Liver (tissue), 9 donors: ENCODE data around the gene ANP32B. TPM values are rescaled to one million over a fixed set of nuclear protein-coding genes. Genes with fewer than 3 reads are reported as not detected.

Experiments used
- DNase-seq: peaks from one replicate; pipeline ENCODE4 v3.0.0-alpha.2; 2017; ENCODE audit warnings: low spot score
- H3K27ac ChIP-seq, 2 donors: one replicate each; pipeline ENCODE4 v1.7.0; 2013; ENCODE audit warnings: inconsistent platforms in 2 of 2, low read length in 2 of 2, control low read depth in 1 of 2, low read depth in 1 of 2, mild to moderate bottlenecking in 1 of 2
- H3K27me3 ChIP-seq, 4 donors: one replicate each; pipeline versions ENCODE4 v1.6.1 to v1.7.0; 2013; ENCODE audit warnings: low read length in 3 of 4, inconsistent platforms in 1 of 4, mild to moderate bottlenecking in 1 of 4, moderate library complexity in 1 of 4; ENCODE audit not compliant: control insufficient read depth in 4 of 4, insufficient read depth in 4 of 4
- H3K36me3 ChIP-seq, 4 donors: one replicate each; pipeline versions ENCODE4 v1.6.1 to v1.7.0; 2013; ENCODE audit warnings: low read length in 3 of 4, mild to moderate bottlenecking in 3 of 4, low read depth in 1 of 4, moderate library complexity in 1 of 4; ENCODE audit not compliant: control insufficient read depth in 4 of 4, insufficient read depth in 3 of 4
- H3K4me1 ChIP-seq, 4 donors: one replicate each; pipeline versions ENCODE4 v1.6.1 to v1.7.0; 2013; ENCODE audit warnings: low read length in 3 of 4, mild to moderate bottlenecking in 3 of 4, moderate library complexity in 1 of 4; ENCODE audit not compliant: control insufficient read depth in 4 of 4, insufficient read depth in 4 of 4
- H3K4me3 ChIP-seq, 3 donors: one replicate each; pipeline versions ENCODE4 v1.6.1 to v1.7.0; 2013; ENCODE audit warnings: low read length in 3 of 3, control low read depth in 1 of 3, low read depth in 1 of 3, mild to moderate bottlenecking in 1 of 3
- H3K9ac ChIP-seq, 2 donors: one replicate each; pipeline ENCODE4 v1.7.0; 2013; ENCODE audit warnings: low read length in 2 of 2, mild to moderate bottlenecking in 2 of 2, moderate library complexity in 2 of 2, control low read depth in 1 of 2, low read depth in 1 of 2
- H3K9me3 ChIP-seq, 4 donors: one replicate each; pipeline versions ENCODE4 v1.6.1 to v1.7.0; 2013; ENCODE audit warnings: low read length in 3 of 4; ENCODE audit not compliant: control insufficient read depth in 4 of 4
- EGR1 ChIP-seq, 2 donors: IDR thresholded peaks; 2 replicates each; pipeline ENCODE4 v1.6.1; 2016 to 2018; ENCODE audit warnings: antibody characterized with exemption in 2 of 2, low read depth in 2 of 2
- FOXA1 ChIP-seq: IDR thresholded peaks from 2 replicates; pipeline ENCODE4 v1.6.1; 2016; ENCODE audit warnings: antibody characterized with exemption
- FOXA2 ChIP-seq: IDR thresholded peaks from 2 replicates; pipeline ENCODE4 v1.6.1; 2016; ENCODE audit warnings: antibody characterized with exemption
- GABPA ChIP-seq, 2 donors: IDR thresholded peaks in 1 of 2; conservative IDR thresholded peaks in 1 of 2; 2 replicates each; pipeline ENCODE4 v1.6.1; 2016; ENCODE audit warnings: antibody characterized with exemption in 2 of 2, mild to moderate bottlenecking in 1 of 2, moderate library complexity in 1 of 2
- HNF4A ChIP-seq, 2 donors: conservative IDR thresholded peaks; 2 replicates each; pipeline ENCODE4 v1.6.1; 2016; ENCODE audit warnings: antibody characterized with exemption in 2 of 2, mild to moderate bottlenecking in 2 of 2
- HNF4G ChIP-seq: IDR thresholded peaks from 2 replicates; pipeline ENCODE4 v1.6.1; 2016; ENCODE audit warnings: antibody characterized with exemption
- JUND ChIP-seq, 2 donors: IDR thresholded peaks; 2 replicates each; pipeline ENCODE4 v1.6.1; 2016; ENCODE audit warnings: antibody characterized with exemption in 2 of 2
- NR2F2 ChIP-seq: IDR thresholded peaks from 2 replicates; pipeline ENCODE4 v1.6.1; 2016; ENCODE audit warnings: antibody characterized with exemption
- RAD21 ChIP-seq, 2 donors: IDR thresholded peaks; 2 replicates each; pipeline ENCODE4 v1.6.1; 2016; ENCODE audit warnings: antibody characterized with exemption in 2 of 2, mild to moderate bottlenecking in 2 of 2
- RXRA ChIP-seq, 2 donors: IDR thresholded peaks; 2 replicates each; pipeline ENCODE4 v1.6.1; 2017 to 2018; ENCODE audit warnings: antibody characterized with exemption in 2 of 2, mild to moderate bottlenecking in 1 of 2
- SP1 ChIP-seq: IDR thresholded peaks from 2 replicates; pipeline ENCODE4 v1.6.1; 2018; ENCODE audit warnings: antibody characterized with exemption, mild to moderate bottlenecking
- TAF1 ChIP-seq: conservative IDR thresholded peaks from 2 replicates; pipeline ENCODE4 v1.6.1; 2016; ENCODE audit warnings: antibody characterized with exemption, mild to moderate bottlenecking
- YY1 ChIP-seq: IDR thresholded peaks from 2 replicates; pipeline ENCODE4 v1.6.1; 2016; ENCODE audit warnings: antibody characterized with exemption, mild to moderate bottlenecking
- WGBS: extraction: QIAGEN DNeasy Blood & Tissue Kit; methylation state at CpG from one replicate; pipeline ENCODE4 v1.1.7; 2013; 5-methylcytosine and 5-hydroxymethylcytosine counted together
- polyA plus RNA-seq, 2 donors: library from polyadenylated mRNA; stranded (reverse) in 1 of 2; unstranded in 1 of 2; fragments of 200-250 nt in 1 of 2; fragments of >200 nt in 1 of 2; fragmentation: Nextera tagmentation in 1 of 2; extraction: Ambion mirVana in 1 of 2; gene quantifications; one replicate each; pipeline versions ENCODE4 v1.2.1 to v1.2.3, GENCODE V29; 2013 to 2015
- total RNA-seq, 2 donors: library from RNA; depleted of rRNA; stranded (reverse); fragments of >200 nt; gene quantifications; one replicate each; pipeline ENCODE4 v1.2.3, GENCODE V29; 2014
- TF ChIP-seq, protein P1 (sequence below): IDR thresholded peaks from 2 replicates; pipeline ENCODE4 v1.6.1; 2016; ENCODE audit warnings: antibody characterized with exemption
- TF ChIP-seq, protein P2 (sequence below): fragments of 150-350 bp; IDR thresholded peaks from 2 replicates; pipeline ENCODE4 v1.5.1; 2017; ENCODE audit warnings: improper control_type of control experiment, low read depth, low read length; ENCODE audit not compliant: missing input control
- TF ChIP-seq, protein P3 (sequence below): IDR thresholded peaks from 2 replicates; pipeline ENCODE4 v1.6.1; 2016; ENCODE audit warnings: antibody characterized with exemption
- TF ChIP-seq, protein P4 (sequence below): IDR thresholded peaks from 2 replicates; pipeline ENCODE4 v1.6.1; 2016; ENCODE audit warnings: antibody characterized with exemption, mild to moderate bottlenecking
- TF ChIP-seq, protein P5 (sequence below): IDR thresholded peaks from 2 replicates; pipeline ENCODE4 v1.6.1; 2016; ENCODE audit warnings: antibody characterized with exemption
- donor health status: healthy.
- donor health status: healthy.
- donor health status: healthy.
- donor health status: healthy.
- donor health status: healthy.

ANP32B gene
- total and polyA plus RNA-seq, 4 donors: 4.0 to 39.4 (median 27.0) TPM

DNA sequence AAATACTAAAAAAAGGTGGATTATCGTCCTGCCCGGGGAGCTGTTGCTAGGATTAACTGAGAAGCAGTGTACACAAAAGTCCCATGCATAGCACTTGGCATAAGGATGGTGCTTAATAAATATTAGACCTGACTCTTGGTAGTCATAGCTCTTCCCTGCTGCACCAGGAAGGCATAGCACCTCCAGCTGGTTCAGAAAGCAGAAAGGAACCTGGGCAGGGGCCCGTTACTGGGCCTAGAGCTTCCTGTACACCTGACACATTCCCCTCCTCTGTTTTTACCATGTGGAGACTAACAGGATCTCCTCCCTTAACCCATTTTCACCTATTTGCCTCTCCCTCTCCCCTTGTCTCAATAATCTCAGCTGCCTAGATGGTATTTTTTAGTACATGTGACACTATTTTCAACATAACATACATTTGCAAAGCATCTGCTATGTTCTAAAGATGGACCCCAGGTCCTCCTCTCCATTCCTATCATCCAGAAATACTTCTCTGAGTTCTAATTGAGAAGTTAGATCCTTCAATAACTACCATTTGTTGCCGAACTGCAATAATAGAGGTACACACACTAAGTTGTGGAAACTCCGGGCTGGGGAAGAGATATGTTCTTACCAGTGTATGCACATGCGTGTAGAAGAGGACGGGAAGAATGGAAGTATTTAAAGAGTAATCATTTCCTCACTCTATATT lies 3.2 kb upstream of the ANP32B start:
- WGBS: 92% methylated on average over 7 of the region's 7 CpGs
- Histone ChIP-seq H3K27me3 (no peaks in the 10 kb centered on the region), H3K4me1 (peaks cover 0 to 5% (median 2%) of the 10 kb centered on the region in 4 donors), H3K4me3 (no peak overlapping the region), H3K9me3 (no peaks in the 10 kb centered on the region), H3K27ac (no peak overlapping the region), H3K36me3 (peaks cover 0 to 2% (median 0%) of the 10 kb centered on the region in 4 donors), H3K9ac (no peak overlapping the region)
- TF ChIP-seq SP1 (no peak), NR2F2 (no peak), YY1 (no peak), HNF4G (no peak), RAD21 (IDR thresholded peaks at IDR 0.05) (no peak), TAF1 (no peak)
- TF ChIP-seq, protein P1, sequence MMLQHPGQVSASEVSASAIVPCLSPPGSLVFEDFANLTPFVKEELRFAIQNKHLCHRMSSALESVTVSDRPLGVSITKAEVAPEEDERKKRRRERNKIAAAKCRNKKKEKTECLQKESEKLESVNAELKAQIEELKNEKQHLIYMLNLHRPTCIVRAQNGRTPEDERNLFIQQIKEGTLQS: no peak
- no peak for DNase-seq

DNA sequence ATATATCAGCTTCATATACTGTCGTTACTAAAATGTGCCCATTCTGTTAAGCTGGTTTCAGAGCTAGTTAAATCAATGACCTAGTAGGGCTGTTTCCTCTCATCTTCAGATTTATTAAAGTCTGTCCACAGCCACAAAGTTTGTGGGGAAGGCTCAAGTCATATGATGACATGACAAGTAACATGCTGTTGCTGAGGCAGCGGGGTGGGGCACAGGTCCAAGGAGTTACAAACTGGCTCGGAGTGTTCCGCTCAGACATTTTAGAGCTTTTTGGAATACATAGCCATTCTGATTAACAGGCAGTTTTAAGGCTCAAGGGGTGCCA lies 2.7 kb upstream of the ANP32B start:
- H3K9ac ChIP-seq: no peak overlapping the region
- no peak for DNase-seq
- WGBS: 81% methylated on average over 4 of the region's 4 CpGs
- H3K27me3 ChIP-seq: no peaks in the 10 kb centered on the region
- no peak overlapping the region for H3K4me3 ChIP-seq
- no peak overlapping the region for H3K27ac ChIP-seq
- no peak for TF ChIP-seq JUND (IDR thresholded peaks at IDR 0.05)
- TF ChIP-seq EGR1 (IDR thresholded peaks at IDR 0.05; ENCODE audit: low read depth in 2 of 2): no peak
- TF ChIP-seq, protein P2, sequence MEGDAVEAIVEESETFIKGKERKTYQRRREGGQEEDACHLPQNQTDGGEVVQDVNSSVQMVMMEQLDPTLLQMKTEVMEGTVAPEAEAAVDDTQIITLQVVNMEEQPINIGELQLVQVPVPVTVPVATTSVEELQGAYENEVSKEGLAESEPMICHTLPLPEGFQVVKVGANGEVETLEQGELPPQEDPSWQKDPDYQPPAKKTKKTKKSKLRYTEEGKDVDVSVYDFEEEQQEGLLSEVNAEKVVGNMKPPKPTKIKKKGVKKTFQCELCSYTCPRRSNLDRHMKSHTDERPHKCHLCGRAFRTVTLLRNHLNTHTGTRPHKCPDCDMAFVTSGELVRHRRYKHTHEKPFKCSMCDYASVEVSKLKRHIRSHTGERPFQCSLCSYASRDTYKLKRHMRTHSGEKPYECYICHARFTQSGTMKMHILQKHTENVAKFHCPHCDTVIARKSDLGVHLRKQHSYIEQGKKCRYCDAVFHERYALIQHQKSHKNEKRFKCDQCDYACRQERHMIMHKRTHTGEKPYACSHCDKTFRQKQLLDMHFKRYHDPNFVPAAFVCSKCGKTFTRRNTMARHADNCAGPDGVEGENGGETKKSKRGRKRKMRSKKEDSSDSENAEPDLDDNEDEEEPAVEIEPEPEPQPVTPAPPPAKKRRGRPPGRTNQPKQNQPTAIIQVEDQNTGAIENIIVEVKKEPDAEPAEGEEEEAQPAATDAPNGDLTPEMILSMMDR: no peak
- no peak for TF ChIP-seq HNF4A (conservative IDR thresholded peaks at IDR 0.05)
- TF ChIP-seq SP1: no peak
- no peak for TF ChIP-seq RAD21 (IDR thresholded peaks at IDR 0.05)
- TF ChIP-seq, protein P1: no peak
- no peak for TF ChIP-seq FOXA1
- TF ChIP-seq, protein P3, sequence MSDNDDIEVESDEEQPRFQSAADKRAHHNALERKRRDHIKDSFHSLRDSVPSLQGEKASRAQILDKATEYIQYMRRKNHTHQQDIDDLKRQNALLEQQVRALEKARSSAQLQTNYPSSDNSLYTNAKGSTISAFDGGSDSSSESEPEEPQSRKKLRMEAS: no peak
- TF ChIP-seq YY1: no peak
- no peak for TF ChIP-seq HNF4G
- TF ChIP-seq TAF1: no peak
- no peak for TF ChIP-seq RXRA (IDR thresholded peaks at IDR 0.05)
- no peak for TF ChIP-seq NR2F2
- no peak for TF ChIP-seq FOXA2
- TF ChIP-seq, protein P4, sequence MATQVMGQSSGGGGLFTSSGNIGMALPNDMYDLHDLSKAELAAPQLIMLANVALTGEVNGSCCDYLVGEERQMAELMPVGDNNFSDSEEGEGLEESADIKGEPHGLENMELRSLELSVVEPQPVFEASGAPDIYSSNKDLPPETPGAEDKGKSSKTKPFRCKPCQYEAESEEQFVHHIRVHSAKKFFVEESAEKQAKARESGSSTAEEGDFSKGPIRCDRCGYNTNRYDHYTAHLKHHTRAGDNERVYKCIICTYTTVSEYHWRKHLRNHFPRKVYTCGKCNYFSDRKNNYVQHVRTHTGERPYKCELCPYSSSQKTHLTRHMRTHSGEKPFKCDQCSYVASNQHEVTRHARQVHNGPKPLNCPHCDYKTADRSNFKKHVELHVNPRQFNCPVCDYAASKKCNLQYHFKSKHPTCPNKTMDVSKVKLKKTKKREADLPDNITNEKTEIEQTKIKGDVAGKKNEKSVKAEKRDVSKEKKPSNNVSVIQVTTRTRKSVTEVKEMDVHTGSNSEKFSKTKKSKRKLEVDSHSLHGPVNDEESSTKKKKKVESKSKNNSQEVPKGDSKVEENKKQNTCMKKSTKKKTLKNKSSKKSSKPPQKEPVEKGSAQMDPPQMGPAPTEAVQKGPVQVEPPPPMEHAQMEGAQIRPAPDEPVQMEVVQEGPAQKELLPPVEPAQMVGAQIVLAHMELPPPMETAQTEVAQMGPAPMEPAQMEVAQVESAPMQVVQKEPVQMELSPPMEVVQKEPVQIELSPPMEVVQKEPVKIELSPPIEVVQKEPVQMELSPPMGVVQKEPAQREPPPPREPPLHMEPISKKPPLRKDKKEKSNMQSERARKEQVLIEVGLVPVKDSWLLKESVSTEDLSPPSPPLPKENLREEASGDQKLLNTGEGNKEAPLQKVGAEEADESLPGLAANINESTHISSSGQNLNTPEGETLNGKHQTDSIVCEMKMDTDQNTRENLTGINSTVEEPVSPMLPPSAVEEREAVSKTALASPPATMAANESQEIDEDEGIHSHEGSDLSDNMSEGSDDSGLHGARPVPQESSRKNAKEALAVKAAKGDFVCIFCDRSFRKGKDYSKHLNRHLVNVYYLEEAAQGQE: no peak
- TF ChIP-seq GABPA (IDR thresholded peaks at IDR 0.05 in 1 of 2, conservative IDR thresholded peaks at IDR 0.05 in 1 of 2): no peak
- TF ChIP-seq, protein P5, sequence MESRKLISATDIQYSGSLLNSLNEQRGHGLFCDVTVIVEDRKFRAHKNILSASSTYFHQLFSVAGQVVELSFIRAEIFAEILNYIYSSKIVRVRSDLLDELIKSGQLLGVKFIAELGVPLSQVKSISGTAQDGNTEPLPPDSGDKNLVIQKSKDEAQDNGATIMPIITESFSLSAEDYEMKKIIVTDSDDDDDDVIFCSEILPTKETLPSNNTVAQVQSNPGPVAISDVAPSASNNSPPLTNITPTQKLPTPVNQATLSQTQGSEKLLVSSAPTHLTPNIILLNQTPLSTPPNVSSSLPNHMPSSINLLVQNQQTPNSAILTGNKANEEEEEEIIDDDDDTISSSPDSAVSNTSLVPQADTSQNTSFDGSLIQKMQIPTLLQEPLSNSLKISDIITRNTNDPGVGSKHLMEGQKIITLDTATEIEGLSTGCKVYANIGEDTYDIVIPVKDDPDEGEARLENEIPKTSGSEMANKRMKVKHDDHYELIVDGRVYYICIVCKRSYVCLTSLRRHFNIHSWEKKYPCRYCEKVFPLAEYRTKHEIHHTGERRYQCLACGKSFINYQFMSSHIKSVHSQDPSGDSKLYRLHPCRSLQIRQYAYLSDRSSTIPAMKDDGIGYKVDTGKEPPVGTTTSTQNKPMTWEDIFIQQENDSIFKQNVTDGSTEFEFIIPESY: no peak
- H3K4me1 ChIP-seq: peaks cover 0 to 10% (median 3%) of the 10 kb centered on the region in 4 donors
- no peaks in the 10 kb centered on the region for H3K9me3 ChIP-seq
- peaks cover 0 to 2% (median 0%) of the 10 kb centered on the region in 4 donors for H3K36me3 ChIP-seq
